Neural progenitor cell (in vitro differentiated cells): ENCODE data around the gene DBP. TPM values are rescaled to one million over a fixed set of nuclear protein-coding genes. Genes with fewer than 3 reads are reported as not detected.

Source experiments
- DNase-seq: peaks from one replicate; pipeline ENCODE4 v3.0.0-alpha.2; 2016; ENCODE audit warnings: low spot score
- H2AFZ ChIP-seq: fragments of 200-600 bp; sonication (generic); replicated peaks from 2 replicates; pipeline ENCODE4 v1.6.1; 2016; ENCODE audit warnings: antibody characterized with exemption
- H3F3A ChIP-seq: fragments of 200-600 bp; sonication (generic); 2 replicates; pipeline ENCODE4 v1.6.1; 2016; ENCODE audit warnings: antibody characterized with exemption, low read depth
- H3K27ac ChIP-seq: fragments of 200-600 bp; sonication (generic); 2 replicates; pipeline ENCODE4 v1.5.1; 2016; ENCODE audit warnings: mild to moderate bottlenecking
- H3K27me3 ChIP-seq: fragments of 200-600 bp; sonication (generic); 2 replicates; pipeline ENCODE4 v1.6.1; 2016; ENCODE audit warnings: mild to moderate bottlenecking, moderate library complexity
- H3K36me3 ChIP-seq: fragments of 200-600 bp; sonication (generic); 2 replicates; pipeline ENCODE4 v1.5.1; 2016
- H3K4me1 ChIP-seq: fragments of 200-600 bp; sonication (generic); 2 replicates; pipeline ENCODE4 v1.6.1; 2016; ENCODE audit warnings: mixed run types
- H3K4me2 ChIP-seq: fragments of 200-600 bp; sonication (generic); 2 replicates; pipeline ENCODE4 v1.6.1; 2016
- H3K4me3 ChIP-seq: fragments of 200-600 bp; sonication (generic); 2 replicates; pipeline ENCODE4 v1.5.1; 2016
- H3K79me2 ChIP-seq: fragments of 200-600 bp; sonication (generic); 2 replicates; pipeline ENCODE4 v1.6.1; 2016; ENCODE audit warnings: low read depth
- H3K9ac ChIP-seq: fragments of 200-600 bp; sonication (generic); 2 replicates; pipeline ENCODE4 v1.6.1; 2016
- H3K9me3 ChIP-seq: fragments of 200-600 bp; sonication (generic); 2 replicates; pipeline ENCODE4 v1.5.1; 2016; ENCODE audit warnings: low read depth
- H4K20me1 ChIP-seq: fragments of 200-600 bp; sonication (generic); 2 replicates; pipeline ENCODE4 v1.6.1; 2016; ENCODE audit warnings: low read depth
- H3K27ac Mint-ChIP-seq: 3 replicates; pipeline ENCODE4 v1.8.0; 2021; ENCODE audit warnings: mixed read lengths
- H3K27me3 Mint-ChIP-seq: 2 replicates; pipeline ENCODE4 v1.8.0; 2022; ENCODE audit warnings: low read depth, mild to moderate bottlenecking, inconsistent platforms, moderate library complexity, mixed read lengths; ENCODE audit not compliant: insufficient read depth
- H3K36me3 Mint-ChIP-seq: 3 replicates; pipeline ENCODE4 v1.8.0; 2021; ENCODE audit warnings: mixed read lengths
- H3K4me1 Mint-ChIP-seq: 3 replicates; pipeline ENCODE4 v1.8.0; 2021; ENCODE audit warnings: mixed read lengths
- H3K4me3 Mint-ChIP-seq: 3 replicates; pipeline ENCODE4 v1.8.0; 2021; ENCODE audit warnings: mild to moderate bottlenecking, moderate library complexity, mixed read lengths
- H3K9me3 Mint-ChIP-seq: 3 replicates; pipeline ENCODE4 v1.8.0; 2020; ENCODE audit warnings: mixed read lengths
- CTCF ChIP-seq: fragments of 200-600 bp; sonication (generic); IDR thresholded peaks from 2 replicates; pipeline ENCODE4 v1.5.1; 2017; ENCODE audit warnings: antibody characterized with exemption, mild to moderate bottlenecking
- EZH2 ChIP-seq: fragments of 200-600 bp; sonication (generic); IDR thresholded peaks from 2 replicates; pipeline ENCODE4 v1.6.1; 2017; ENCODE audit warnings: antibody characterized with exemption, mild to moderate bottlenecking, moderate library complexity
- EZH2phosphoT487 ChIP-seq: fragments of 200-600 bp; sonication (generic); IDR thresholded peaks from 2 replicates; pipeline ENCODE4 v1.6.1; 2017; ENCODE audit warnings: antibody characterized with exemption
- total RNA-seq: library from RNA; depleted of rRNA; stranded (reverse); fragments of >200 nt; gene quantifications from 2 replicates; pipeline ENCODE4 v1.2.3, GENCODE V29; 2015; ENCODE audit warnings: low replicate concordance

DBP gene
- total RNA-seq, 1 donor from 2014 or later = 7.4 TPM

- H3K27ac ChIP-seq = no peak overlapping the region
- Mint-ChIP-seq H3K9me3 (no peaks in the 10 kb centered on the region), H3K27ac (peak overlapping the region; percentile 11), H3K36me3 (no peaks in the 10 kb centered on the region), H3K4me1 (peaks cover 23% of the 10 kb centered on the region), H3K27me3 (peaks cover 2% of the 10 kb centered on the region), H3K4me3 (no peak overlapping the region)
- no peak for TF ChIP-seq EZH2phosphoT487
- TF ChIP-seq CTCF = no peak
- no peak for TF ChIP-seq EZH2
- peaks cover 5% of the 10 kb centered on the region for H3K4me1 ChIP-seq
- H3K36me3 ChIP-seq = no peaks in the 10 kb centered on the region
- H2AFZ ChIP-seq = no peak overlapping the region
- no peak overlapping the region for H3K4me3 ChIP-seq
- DNase-seq = no peak
- H3K4me2 ChIP-seq = no peak overlapping the region
- no peaks in the 10 kb centered on the region for H4K20me1 ChIP-seq
- H3F3A ChIP-seq = peaks cover 15% of the 10 kb centered on the region
- H3K9ac ChIP-seq = no peak overlapping the region
- peaks cover 15% of the 10 kb centered on the region for H3K79me2 ChIP-seq
- H3K9me3 ChIP-seq = no peaks in the 10 kb centered on the region
- no peaks in the 10 kb centered on the region for H3K27me3 ChIP-seq
Observed at GRCh38 chr19:48648134-48648533, 11.0 kb upstream of the DBP start.

- no peaks in the 10 kb centered on the region for H3K27me3 ChIP-seq
- H3K4me2 ChIP-seq = peak overlapping the region; percentile 95
- no peak overlapping the region for H2AFZ ChIP-seq
- no peak overlapping the region for H3K27ac ChIP-seq
- H3K4me1 Mint-ChIP-seq = peaks cover 22% of the 10 kb centered on the region
- peaks cover 2% of the 10 kb centered on the region for H3K36me3 Mint-ChIP-seq
- no peaks in the 10 kb centered on the region for H3K9me3 Mint-ChIP-seq
- peaks cover 5% of the 10 kb centered on the region for H3K4me1 ChIP-seq
- H3K79me2 ChIP-seq = peaks cover 15% of the 10 kb centered on the region
- no peaks in the 10 kb centered on the region for H3K9me3 ChIP-seq
- no peak for DNase-seq
- no peaks in the 10 kb centered on the region for H3K36me3 ChIP-seq
- peak overlapping the region; percentile 77 for H3K4me3 Mint-ChIP-seq
- H4K20me1 ChIP-seq = no peaks in the 10 kb centered on the region
- peak overlapping the region; percentile 0 for H3K27ac Mint-ChIP-seq
- H3K9ac ChIP-seq = no peak overlapping the region
- peaks cover 19% of the 10 kb centered on the region for H3F3A ChIP-seq
- H3K4me3 ChIP-seq = peak overlapping the region; percentile 71
- no peak for TF ChIP-seq CTCF
- TF ChIP-seq EZH2phosphoT487 = no peak
- no peak for TF ChIP-seq EZH2
- H3K27me3 Mint-ChIP-seq = peaks cover 7% of the 10 kb centered on the region
Observed at GRCh38 chr19:48646722-48647216, 9.6 kb upstream of the DBP start.

GRCh38 chr19:48646001-48646721 lies 9.0 kb upstream of the DBP start, which contains the start of gene CA11:
CA11 (minus strand) TSS chr19:48646187; CDS start chr19:48645632, 555 bp downstream.
- peak within 1 kb of the TSS; percentile 81 for H3K27ac ChIP-seq

More at GRCh38 chr19:48646001-48646721, 9.0 kb upstream of the DBP start, which contains the start of gene CA11:
- Histone ChIP-seq H3K79me2 (peaks cover 15% of the 10 kb centered on the region), H3K4me1 (peaks cover 5% of the 10 kb centered on the region), H2AFZ (peak within 1 kb of the TSS; percentile 67), H4K20me1 (no peaks in the 10 kb centered on the region), H3F3A (peaks cover 19% of the 10 kb centered on the region), H3K4me3 (peak within 1 kb of the TSS; percentile 71), H3K36me3 (no peaks in the 10 kb centered on the region), H3K27me3 (no peaks in the 10 kb centered on the region), H3K9me3 (no peaks in the 10 kb centered on the region), H3K4me2 (peak within 1 kb of the TSS; percentile 95), H3K9ac (no peak within 1 kb of the TSS)
- TF ChIP-seq CTCF (peak; percentile 83), EZH2phosphoT487 (no peak), EZH2 (no peak)
- H3K36me3 Mint-ChIP-seq = peaks cover 2% of the 10 kb centered on the region
- peaks cover 7% of the 10 kb centered on the region for H3K27me3 Mint-ChIP-seq
- no peaks in the 10 kb centered on the region for H3K9me3 Mint-ChIP-seq
- H3K27ac Mint-ChIP-seq = peak within 1 kb of the TSS; percentile 91
- peak within 1 kb of the TSS; percentile 91 for H3K4me3 Mint-ChIP-seq
- peaks cover 22% of the 10 kb centered on the region for H3K4me1 Mint-ChIP-seq
- peak; percentile 96 for DNase-seq
